ENCODE measurements around the gene DCTN4. TPM values are rescaled to one million over a fixed set of nuclear protein-coding genes. Genes with fewer than 3 reads are reported as not detected.
A peak's percentile ranks its signal among the peaks of the same experiment; 100 is the strongest.

DCTN4 gene
- total RNA-seq, 1 donor from 2014 or later: 92.1 TPM

GRCh38 chr5:150779397-150780186, 20.8 kb upstream of the DCTN4 start:
- H3K27ac Mint-ChIP-seq (ENCODE audit: unreplicated experiment): no peak overlapping the region
- peaks cover 3% of the 10 kb centered on the region for H3K4me1 Mint-ChIP-seq (ENCODE audit: low read depth, unreplicated experiment)
- TF ChIP-seq CTCF (IDR thresholded peaks at IDR 0.05; ENCODE audit: partially characterized antibody, unreplicated experiment): no peak
- H3K9me3 Mint-ChIP-seq (ENCODE audit: unreplicated experiment): peaks cover 2% of the 10 kb centered on the region
- H3K36me3 Mint-ChIP-seq (ENCODE audit: unreplicated experiment): no peaks in the 10 kb centered on the region
- H3K4me3 Mint-ChIP-seq (ENCODE audit: unreplicated experiment): peak overlapping the region; percentile 94
- no peak for DNase-seq
- peaks cover 3% of the 10 kb centered on the region for H3K27me3 Mint-ChIP-seq (ENCODE audit: unreplicated experiment)

- Mint-ChIP-seq H3K27ac (ENCODE audit: unreplicated experiment) (no peak within 1 kb of the TSS), H3K9me3 (ENCODE audit: unreplicated experiment) (peaks cover 2% of the 10 kb centered on the region), H3K36me3 (ENCODE audit: unreplicated experiment) (no peaks in the 10 kb centered on the region), H3K4me3 (ENCODE audit: unreplicated experiment) (peak within 1 kb of the TSS; percentile 94), H3K27me3 (ENCODE audit: unreplicated experiment) (peaks cover 3% of the 10 kb centered on the region), H3K4me1 (ENCODE audit: low read depth, unreplicated experiment) (peaks cover 3% of the 10 kb centered on the region)
- peak; percentile 64 for DNase-seq
- TF ChIP-seq CTCF (IDR thresholded peaks at IDR 0.05; ENCODE audit: partially characterized antibody, unreplicated experiment): no peak
Measured at GRCh38 chr5:150778517-150779396, 19.9 kb upstream of the DCTN4 start, which contains the start of gene SMIM3. Gene SMIM3, plus strand, starts transcription at chr5:150778757. Its CDS starts 16,684 bp downstream, at chr5:150795441.

GRCh38 chr5:150778088-150778516, 19.3 kb upstream of the DCTN4 start:
- H3K36me3 Mint-ChIP-seq (ENCODE audit: unreplicated experiment): no peaks in the 10 kb centered on the region
- no peak for TF ChIP-seq CTCF (IDR thresholded peaks at IDR 0.05; ENCODE audit: partially characterized antibody, unreplicated experiment)
- no peak overlapping the region for H3K27ac Mint-ChIP-seq (ENCODE audit: unreplicated experiment)
- peaks cover 3% of the 10 kb centered on the region for H3K27me3 Mint-ChIP-seq (ENCODE audit: unreplicated experiment)
- H3K4me1 Mint-ChIP-seq (ENCODE audit: low read depth, unreplicated experiment): peaks cover 3% of the 10 kb centered on the region
- DNase-seq: no peak
- peaks cover 2% of the 10 kb centered on the region for H3K9me3 Mint-ChIP-seq (ENCODE audit: unreplicated experiment)
- peak overlapping the region; percentile 70 for H3K4me3 Mint-ChIP-seq (ENCODE audit: unreplicated experiment)

- no peak for DNase-seq
- Mint-ChIP-seq H3K36me3 (ENCODE audit: unreplicated experiment) (no peaks in the 10 kb centered on the region), H3K27ac (ENCODE audit: unreplicated experiment) (no peak overlapping the region), H3K4me3 (ENCODE audit: unreplicated experiment) (peak overlapping the region; percentile 70), H3K9me3 (ENCODE audit: unreplicated experiment) (peaks cover 2% of the 10 kb centered on the region), H3K4me1 (ENCODE audit: low read depth, unreplicated experiment) (peaks cover 3% of the 10 kb centered on the region), H3K27me3 (ENCODE audit: unreplicated experiment) (peaks cover 3% of the 10 kb centered on the region)
- TF ChIP-seq CTCF (IDR thresholded peaks at IDR 0.05; ENCODE audit: partially characterized antibody, unreplicated experiment): no peak
Measured at GRCh38 chr5:150777685-150778084, 18.9 kb upstream of the DCTN4 start.

Measured in glutamatergic neuron (in vitro differentiated cells).